ENCODE measurements around the gene SPDYE4. TPM values are rescaled to one million over a fixed set of nuclear protein-coding genes. Genes with fewer than 3 reads are reported as not detected.

Gene SPDYE4
- total RNA-seq, 1 experiment from 2014 or later = not detected

- intact Hi-C loops (cut with micrococcal nuclease; ENCODE audit: unreplicated experiment) = loop anchor here (10.0 kb wide), 1 partner anchor 327 kb away; no protein-coding TSS in a partner anchor
- POLR2A ChIA-PET = interaction anchor here (0.6 kb wide), 1 partner anchor 355 kb away, joined by 3 read pairs; no protein-coding TSS in a partner anchor
- in situ Hi-C loops (cut with HindIII; ENCODE audit: low pct_unique_long_range_greater_than_20kb, low sequenced_read_pairs) = no loop called here
- CTCF ChIA-PET = no interaction called here
- Histone ChIP-seq H3K9me3 (ENCODE audit: control insufficient read depth, insufficient read depth, low read depth, low read length) (no peaks in the 10 kb centered on the region), H3K36me3 (ENCODE audit: control insufficient read depth, insufficient read depth, low read length) (no peaks in the 10 kb centered on the region), H3K27me3 (ENCODE audit: control insufficient read depth, insufficient read depth, low read length) (no peaks in the 10 kb centered on the region), H3K4me3 (ENCODE audit: low read depth in 2 of 2, low read length in 2 of 2) (no peak overlapping the region), H3K4me1 (ENCODE audit: control insufficient read depth, insufficient read depth, low read length) (no peaks in the 10 kb centered on the region), H3K27ac (ENCODE audit: low read length) (no peak overlapping the region)
- TF ChIP-seq REST (IDR thresholded peaks at IDR 0.05; ENCODE audit: insufficient read depth in 1 of 2, low read depth in 2 of 2, low read length in 1 of 2) (no peak), SIN3A (IDR thresholded peaks at IDR 0.05; ENCODE audit: borderline replicate concordance, insufficient read depth, low read depth, low read length) (no peak), POLR2AphosphoS5 (IDR thresholded peaks at IDR 0.05; ENCODE audit: low read depth, low read length) (no peak), CTCF (IDR thresholded peaks at IDR 0.05) (no peak), TCF7L2 (IDR thresholded peaks at IDR 0.05; ENCODE audit: low read depth, low read length) (no peak)
- ATAC-seq (no peak), DNase-seq (ENCODE audit: low read depth, low spot score) (no peak)
- no TSS peak for BruUV-seq (replicated peaks)
Observed at GRCh38 chr17:8742274-8742673, 16.1 kb downstream of the SPDYE4 start.

- H3K36me3 ChIP-seq (ENCODE audit: control insufficient read depth, insufficient read depth, low read length) = no peaks in the 10 kb centered on the region
- TF ChIP-seq CTCF (IDR thresholded peaks at IDR 0.05) (no peak), TCF7L2 (IDR thresholded peaks at IDR 0.05; ENCODE audit: low read depth, low read length) (no peak), REST (IDR thresholded peaks at IDR 0.05; ENCODE audit: insufficient read depth in 1 of 2, low read depth in 2 of 2, low read length in 1 of 2) (no peak), SIN3A (IDR thresholded peaks at IDR 0.05; ENCODE audit: borderline replicate concordance, insufficient read depth, low read depth, low read length) (no peak), POLR2AphosphoS5 (IDR thresholded peaks at IDR 0.05; ENCODE audit: low read depth, low read length) (no peak)
- no TSS peak for BruUV-seq (replicated peaks)
- DNase-seq (ENCODE audit: low read depth, low spot score) = no peak
- no peaks in the 10 kb centered on the region for H3K9me3 ChIP-seq (ENCODE audit: control insufficient read depth, insufficient read depth, low read depth, low read length)
- H3K4me1 ChIP-seq (ENCODE audit: control insufficient read depth, insufficient read depth, low read length) = no peaks in the 10 kb centered on the region
- H3K27ac ChIP-seq (ENCODE audit: low read length) = no peak overlapping the region
- in situ Hi-C loops (cut with HindIII; ENCODE audit: low pct_unique_long_range_greater_than_20kb, low sequenced_read_pairs) = no loop called here
- intact Hi-C loops (cut with micrococcal nuclease; ENCODE audit: unreplicated experiment) = loop anchor here (10.0 kb wide), 1 partner anchor 327 kb away; no protein-coding TSS in a partner anchor
- ChIA-PET CTCF (no interaction called here), POLR2A (interaction anchor here (0.6 kb wide), 1 partner anchor 355 kb away, joined by 3 read pairs; no protein-coding TSS in a partner anchor)
- no peak overlapping the region for H3K4me3 ChIP-seq (ENCODE audit: low read depth in 2 of 2, low read length in 2 of 2)
- H3K27me3 ChIP-seq (ENCODE audit: control insufficient read depth, insufficient read depth, low read length) = no peaks in the 10 kb centered on the region
- no peak for ATAC-seq
Observed at GRCh38 chr17:8741771-8742170, 16.6 kb downstream of the SPDYE4 start.
